ENCODE data around the gene PROCA1. TPM values are rescaled to one million over a fixed set of nuclear protein-coding genes. Genes with fewer than 3 reads are reported as not detected.

The PROCA1 gene
- total and polyA plus RNA-seq, 9 donors: 2.7 to 6.7 (median 5.0) TPM

- Histone ChIP-seq H3K36me3 (no peaks in the 10 kb centered on the region), H3K9me3 (no peaks in the 10 kb centered on the region), H3K4me1 (ENCODE audit: insufficient read depth) (no peaks in the 10 kb centered on the region), H3K4me3 (no peak overlapping the region), H3K27ac (no peak overlapping the region), H3K27me3 (no peaks in the 10 kb centered on the region)
- no peak for TF ChIP-seq POLR2A (IDR thresholded peaks at IDR 0.05)
- TF ChIP-seq CTCF (IDR thresholded peaks at IDR 0.05): no peak
- TF ChIP-seq EP300 (IDR thresholded peaks at IDR 0.05): no peak
- no peak for DNase-seq
- WGBS, 3 donors: 48 to 64% (median 51%) methylated on average over 3 of the region's 3 CpGs
- intact Hi-C loops (cut with DNase I): loop anchor here in 1 of 4 donors (10.0 kb wide), 1 partner anchor 48 kb away; no protein-coding TSS in a partner anchor
Measured at GRCh38 chr17:28702752-28703150, 8.9 kb downstream of the PROCA1 start.

GRCh38 chr17:28702026-28702751, 9.5 kb downstream of the PROCA1 start:
- no peak for DNase-seq
- intact Hi-C loops (cut with DNase I): loop anchor here in 1 of 4 donors (10.0 kb wide), 1 partner anchor 47 kb away; no protein-coding TSS in a partner anchor
- no peak overlapping the region for H3K4me3 ChIP-seq
- TF ChIP-seq EP300 (IDR thresholded peaks at IDR 0.05): no peak
- TF ChIP-seq CTCF (IDR thresholded peaks at IDR 0.05): no peak
- no peak for TF ChIP-seq POLR2A (IDR thresholded peaks at IDR 0.05)
- H3K9me3 ChIP-seq: no peaks in the 10 kb centered on the region
- H3K36me3 ChIP-seq: peaks cover 2% of the 10 kb centered on the region
- 59 to 62% (median 61%) methylated on average over 10 of the region's 10 CpGs for WGBS, 3 donors
- no peaks in the 10 kb centered on the region for H3K4me1 ChIP-seq (ENCODE audit: insufficient read depth)
- no peak overlapping the region for H3K27ac ChIP-seq
- no peaks in the 10 kb centered on the region for H3K27me3 ChIP-seq

- no peaks in the 10 kb centered on the region for H3K4me1 ChIP-seq (ENCODE audit: insufficient read depth)
- intact Hi-C loops (cut with DNase I): loop anchor here in 1 of 4 donors (10.0 kb wide), 1 partner anchor 46 kb away; no protein-coding TSS in a partner anchor
- 83 to 85% (median 84%) methylated on average over 10 of the region's 10 CpGs for WGBS, 3 donors
- H3K27me3 ChIP-seq: no peaks in the 10 kb centered on the region
- no peak overlapping the region for H3K4me3 ChIP-seq
- no peaks in the 10 kb centered on the region for H3K9me3 ChIP-seq
- TF ChIP-seq CTCF (IDR thresholded peaks at IDR 0.05) (no peak), POLR2A (IDR thresholded peaks at IDR 0.05) (no peak), EP300 (IDR thresholded peaks at IDR 0.05) (no peak)
- no peak for DNase-seq
- no peak overlapping the region for H3K27ac ChIP-seq
- H3K36me3 ChIP-seq: peaks cover 2% of the 10 kb centered on the region
Measured at GRCh38 chr17:28700830-28701492, 10.7 kb downstream of the PROCA1 start.

GRCh38 chr17:28700278-28700677, 11.4 kb downstream of the PROCA1 start:
- Histone ChIP-seq H3K4me1 (ENCODE audit: insufficient read depth) (no peaks in the 10 kb centered on the region), H3K36me3 (peaks cover 2% of the 10 kb centered on the region), H3K9me3 (no peaks in the 10 kb centered on the region), H3K4me3 (no peak overlapping the region), H3K27me3 (no peaks in the 10 kb centered on the region), H3K27ac (no peak overlapping the region)
- no peak for TF ChIP-seq CTCF (IDR thresholded peaks at IDR 0.05)
- no peak for TF ChIP-seq POLR2A (IDR thresholded peaks at IDR 0.05)
- no peak for TF ChIP-seq EP300 (IDR thresholded peaks at IDR 0.05)
- peak in 1 of 5 donors; percentile 21 for DNase-seq
- intact Hi-C loops (cut with DNase I): loop anchor here in 1 of 4 donors (10.0 kb wide), 1 partner anchor 45 kb away; no protein-coding TSS in a partner anchor
- WGBS, 3 donors: 79 to 85% (median 81%) methylated on average over 8 of the region's 8 CpGs

Measured in ovary (tissue), 9 donors.